H1 (cell line): ENCODE measurements around the gene SPECC1. TPM values are rescaled to one million over a fixed set of nuclear protein-coding genes. Genes with fewer than 3 reads are reported as not detected.

ENCODE experiments used
- BRCA1 ChIP-seq: IDR thresholded peaks from 2 replicates; pipeline ENCODE4 v1.6.1; 2012; ENCODE audit warnings: low read depth, low read length, improper control_type of control experiment
- CREB1 ChIP-seq: IDR thresholded peaks from 2 replicates; pipeline ENCODE4 v1.6.1; 2012; ENCODE audit warnings: inconsistent platforms
- CTCF ChIP-seq, 3 experiments: IDR thresholded peaks; 1 replicate in 2 of 3; 2 replicates in 1 of 3; pipeline versions ENCODE4 v1.5.1 to v1.6.1; 2011; ENCODE audit warnings: low read length in 3 of 3, mild to moderate bottlenecking in 3 of 3, inconsistent platforms in 2 of 3, low read depth in 1 of 3, moderate library complexity in 1 of 3; ENCODE audit not compliant: insufficient read depth in 1 of 3; ENCODE audit errors: control extremely low read depth in 1 of 3
- SUZ12 ChIP-seq: fragments of 200-600 bp; sonication (generic); IDR thresholded peaks from 2 replicates; pipeline ENCODE4 v1.6.1; 2012; ENCODE audit warnings: mild to moderate bottlenecking, inconsistent platforms, low read length, moderate library complexity, mixed read lengths
- TAF1 ChIP-seq: IDR thresholded peaks from 2 replicates; pipeline ENCODE4 v1.6.1; 2011; ENCODE audit warnings: mild to moderate bottlenecking, low read depth, low read length
- TAF7 ChIP-seq: optimal IDR thresholded peaks from 2 replicates; pipeline ENCODE3; 2011; ENCODE audit warnings: low read depth, mild to moderate bottlenecking, inconsistent platforms, low read length, moderate library complexity, borderline replicate concordance
- polyA plus RNA-seq, 7 experiments: library from polyadenylated mRNA; depleted of rRNA in 3 of 7; stranded (reverse) in 5 of 7; unstranded in 2 of 7; fragments of >200 nt in 5 of 7; fragments of 200-250 nt in 2 of 7; gene quantifications; 1 replicate in 5 of 7; 2 replicates in 1 of 7; 4 replicates in 1 of 7; pipeline versions ENCODE4 v1.2.1 to v1.2.3, GENCODE V29; 2011 to 2013; ENCODE audit warnings: missing spikeins in 2 of 7, mixed read lengths in 2 of 7
- total RNA-seq: library from RNA; stranded (reverse); fragmentation: NEBNext Ultra II Directional; extraction: Animal tissue kit (Norgen Biotek cat#: 25700); gene quantifications from 2 replicates; pipeline ENCODE4 v1.2.1, GENCODE V29; 2021

SPECC1 gene
- total and polyA plus RNA-seq, 2 of the 8 experiments (the other 6 are each of a cell fraction or from before 2014, with no cell fraction given): 35.8 to 87.9 TPM

GRCh38 chr17:20224379-20224778, 215.2 kb downstream of the SPECC1 start (continued):
- TF ChIP-seq CTCF (IDR thresholded peaks at IDR 0.05; ENCODE audit: control extremely low read depth in 1 of 3, insufficient read depth in 1 of 3, low read depth in 1 of 3, low read length in 3 of 3) (no peak), TAF7 (no peak), CREB1 (no peak), TAF1 (no peak), SUZ12 (no peak), BRCA1 (no peak)
